GM23338 (cell line): ENCODE results near the gene YIPF3. TPM values are rescaled to one million over a fixed set of nuclear protein-coding genes. Genes with fewer than 3 reads are reported as not detected.

Source experiments
- ATAC-seq: fragments of 200-7000 bp; cut with Tn5 transposase; 3 replicates; pipeline ENCODE4 v1.9.1; 2020
- DNase-seq: peaks from one replicate; pipeline ENCODE4 v3.0.0-alpha.2; 2015; ENCODE audit warnings: low spot score
- H2AFZ ChIP-seq: fragments of 200-600 bp; sonication (generic); 2 replicates; pipeline ENCODE4 v1.8.0; 2016; ENCODE audit warnings: antibody characterized with exemption, mild to moderate bottlenecking, moderate library complexity
- H3F3A ChIP-seq: fragments of 200-600 bp; sonication (generic); replicated peaks from 2 replicates; pipeline ENCODE4 v1.8.0; 2017; ENCODE audit warnings: antibody characterized with exemption, mixed run types, low read depth
- H3K27ac ChIP-seq: fragments of 200-600 bp; sonication (generic); 2 replicates; pipeline ENCODE4 v1.6.1; 2016; ENCODE audit warnings: low read depth
- H3K27me3 ChIP-seq: fragments of 200-600 bp; sonication (generic); 2 replicates; pipeline ENCODE4 v1.8.0; 2016; ENCODE audit warnings: mild to moderate bottlenecking, mixed run types, moderate library complexity; ENCODE audit not compliant: insufficient read depth
- H3K36me3 ChIP-seq: fragments of 200-600 bp; sonication (generic); 2 replicates; pipeline ENCODE4 v1.8.0; 2016; ENCODE audit warnings: mild to moderate bottlenecking; ENCODE audit not compliant: insufficient read depth
- H3K4me1 ChIP-seq: fragments of 200-600 bp; sonication (generic); 2 replicates; pipeline ENCODE4 v1.8.0; 2016; ENCODE audit warnings: mild to moderate bottlenecking, moderate library complexity; ENCODE audit not compliant: insufficient read depth
- H3K4me2 ChIP-seq: fragments of 200-600 bp; sonication (generic); 2 replicates; pipeline ENCODE4 v1.7.1; 2017; ENCODE audit warnings: mixed run types
- H3K4me3 ChIP-seq: fragments of 200-600 bp; sonication (generic); 2 replicates; pipeline ENCODE4 v1.6.1; 2016; ENCODE audit warnings: mixed run types
- H3K79me2 ChIP-seq: fragments of 200-600 bp; sonication (generic); replicated peaks from 2 replicates; pipeline ENCODE4 v1.8.0; 2017; ENCODE audit warnings: mild to moderate bottlenecking; ENCODE audit not compliant: insufficient read depth
- H3K9me2 ChIP-seq: fragments of 200-600 bp; sonication (generic); 2 replicates; pipeline ENCODE4 v1.8.0; 2017; ENCODE audit not compliant: insufficient read depth
- H4K20me1 ChIP-seq: fragments of 200-600 bp; sonication (generic); replicated peaks from 2 replicates; pipeline ENCODE4 v1.8.0; 2017; ENCODE audit warnings: mild to moderate bottlenecking; ENCODE audit not compliant: insufficient read depth
- H3K27ac Mint-ChIP-seq: 2 replicates; pipeline ENCODE4 v1.8.0; 2020; ENCODE audit warnings: inconsistent platforms, mild to moderate bottlenecking, moderate library complexity, mixed read lengths
- H3K27me3 Mint-ChIP-seq: 3 replicates; pipeline ENCODE4 v1.8.0; 2022; ENCODE audit warnings: low read depth, mild to moderate bottlenecking, moderate library complexity, mixed read lengths, inconsistent platforms; ENCODE audit not compliant: insufficient read depth, poor library complexity
- H3K36me3 Mint-ChIP-seq: 3 replicates; pipeline ENCODE4 v1.8.0; 2021; ENCODE audit warnings: low read depth, mild to moderate bottlenecking, inconsistent platforms, moderate library complexity, mixed read lengths
- H3K4me1 Mint-ChIP-seq: 3 replicates; pipeline ENCODE4 v1.8.0; 2020; ENCODE audit warnings: mild to moderate bottlenecking, inconsistent platforms, mixed read lengths
- H3K4me3 Mint-ChIP-seq: 3 replicates; pipeline ENCODE4 v1.8.0; 2021; ENCODE audit warnings: moderate library complexity, mild to moderate bottlenecking, inconsistent platforms, mixed read lengths
- H3K9me3 Mint-ChIP-seq: 3 replicates; pipeline ENCODE4 v1.8.0; 2020; ENCODE audit warnings: moderate library complexity, mild to moderate bottlenecking, inconsistent platforms, mixed read lengths
- CREB1 ChIP-seq: fragments of 250-450 bp; sonication (Bioruptor Pico); IDR thresholded peaks from 2 replicates; pipeline ENCODE4 v1.5.0; 2020; ENCODE audit warnings: low read depth, mild to moderate bottlenecking, moderate library complexity
- JUNB ChIP-seq: IDR thresholded peaks from one replicate; pipeline ENCODE4 v1.6.1; 2016; ENCODE audit warnings: antibody characterized with exemption; ENCODE audit not compliant: unreplicated experiment
- REST ChIP-seq: IDR thresholded peaks from one replicate; pipeline ENCODE4 v1.6.1; 2018; ENCODE audit warnings: antibody characterized with exemption; ENCODE audit not compliant: unreplicated experiment
- ZNF114 ChIP-seq: fragments of 250-450 bp; sonication (Bioruptor Pico); IDR thresholded peaks from 2 replicates; pipeline ENCODE4 v1.5.0; 2020; ENCODE audit warnings: mild to moderate bottlenecking, moderate library complexity
- ZNF331 ChIP-seq: fragments of 250-450 bp; sonication (Bioruptor Pico); IDR thresholded peaks from 2 replicates; pipeline ENCODE4 v1.5.0; 2020; ENCODE audit warnings: low read depth, mild to moderate bottlenecking, moderate library complexity
- ZNF462 ChIP-seq: fragments of 250-450 bp; sonication (Bioruptor Pico); IDR thresholded peaks from 2 replicates; pipeline ENCODE4 v1.5.0; 2020; ENCODE audit warnings: mild to moderate bottlenecking, moderate library complexity
- polyA plus RNA-seq: library from polyadenylated mRNA; unstranded; fragments of >200 nt; fragmentation: Nextera tagmentation; extraction: Ambion mirVana; gene quantifications from 2 replicates; pipeline ENCODE4 v1.2.1, GENCODE V29; 2016
- total RNA-seq: library from RNA; depleted of rRNA; stranded (reverse); fragments of >200 nt; shearing (Covaris generic); gene quantifications from 2 replicates; pipeline ENCODE4 v1.2.3, GENCODE V29; 2014

YIPF3 gene
- total and polyA plus RNA-seq, 2 experiments from 2014 or later = 64.4 to 94.3 TPM

GRCh38 chr6:43520097-43520496, 3.4 kb upstream of the YIPF3 start (continued):
- TF ChIP-seq REST = no peak
- TF ChIP-seq JUNB = no peak
- TF ChIP-seq CREB1 (CRISPR knock-in tag) = no peak

GRCh38 chr6:43517505-43518357, 1.0 kb upstream of the YIPF3 start:
- H3K79me2 ChIP-seq = peaks cover 46% of the 10 kb centered on the region

More at GRCh38 chr6:43517505-43518357, 1.0 kb upstream of the YIPF3 start:
- peak overlapping the region; percentile 46; the same call in 1 of the 2 replicates for H3K27ac ChIP-seq
- H3K36me3 ChIP-seq = peaks cover 45% of the 10 kb centered on the region
- H3F3A ChIP-seq = peaks cover 32% of the 10 kb centered on the region
- no peaks in the 10 kb centered on the region for H3K9me2 ChIP-seq
- H3K4me3 Mint-ChIP-seq = no peak overlapping the region
- TF ChIP-seq ZNF114 (no peak), ZNF331 (CRISPR knock-in tag) (no peak), ZNF462 (CRISPR knock-in tag) (no peak)
- peaks cover 12% of the 10 kb centered on the region for H3K4me1 ChIP-seq
- peaks cover 3% of the 10 kb centered on the region for H4K20me1 ChIP-seq
- no peak overlapping the region for H3K27ac Mint-ChIP-seq
- ATAC-seq = peak; percentile 43
- peaks cover 37% of the 10 kb centered on the region for H3K36me3 Mint-ChIP-seq
- no peaks in the 10 kb centered on the region for H3K27me3 ChIP-seq
- peak; percentile 41 for DNase-seq
- no peaks in the 10 kb centered on the region for H3K9me3 Mint-ChIP-seq
- peaks cover 4% of the 10 kb centered on the region for H3K27me3 Mint-ChIP-seq
- peak overlapping the region; percentile 3; the same call in 1 of the 2 replicates for H2AFZ ChIP-seq
- H3K4me3 ChIP-seq = peak overlapping the region; percentile 90
- H3K4me2 ChIP-seq = peak overlapping the region; percentile 80
- H3K4me1 Mint-ChIP-seq = peaks cover 18% of the 10 kb centered on the region
